Spleen (tissue), 7 donors: ENCODE results near the gene TRERF1.
A peak's percentile ranks its signal among the peaks of the same experiment; 100 is the strongest.

Experiments used
- POLR2A ChIP-seq, 3 donors: fragments of 450-650 bp; IDR thresholded peaks; one replicate each; pipeline ENCODE4 v1.5.1; 2017; ENCODE audit warnings: antibody characterized with exemption in 3 of 3, mild to moderate bottlenecking in 1 of 3
- TF ChIP-seq, protein P1 (sequence below), 11 experiments: fragments of 200-600 bp in 7 of 11; fragments of 450-650 bp in 4 of 11; sonication (generic) in 4 of 11; IDR thresholded peaks in 8 of 11; conservative IDR thresholded peaks in 3 of 11; 1 replicate in 7 of 11; 2 replicates in 4 of 11; pipeline versions ENCODE4 v1.4.0 to v1.8.0; 2016 to 2021; ENCODE audit warnings: antibody characterized with exemption in 11 of 11, inconsistent platforms in 4 of 11, mild to moderate bottlenecking in 1 of 11
- donor health status: DM: no; HTN: no; CAD: no; lungs with moderate emphysema.
- donor health status: DM: no; HTN: no; CAD: no.
- donor health status: DM: no; HTN: no; CAD: no.

DNA sequence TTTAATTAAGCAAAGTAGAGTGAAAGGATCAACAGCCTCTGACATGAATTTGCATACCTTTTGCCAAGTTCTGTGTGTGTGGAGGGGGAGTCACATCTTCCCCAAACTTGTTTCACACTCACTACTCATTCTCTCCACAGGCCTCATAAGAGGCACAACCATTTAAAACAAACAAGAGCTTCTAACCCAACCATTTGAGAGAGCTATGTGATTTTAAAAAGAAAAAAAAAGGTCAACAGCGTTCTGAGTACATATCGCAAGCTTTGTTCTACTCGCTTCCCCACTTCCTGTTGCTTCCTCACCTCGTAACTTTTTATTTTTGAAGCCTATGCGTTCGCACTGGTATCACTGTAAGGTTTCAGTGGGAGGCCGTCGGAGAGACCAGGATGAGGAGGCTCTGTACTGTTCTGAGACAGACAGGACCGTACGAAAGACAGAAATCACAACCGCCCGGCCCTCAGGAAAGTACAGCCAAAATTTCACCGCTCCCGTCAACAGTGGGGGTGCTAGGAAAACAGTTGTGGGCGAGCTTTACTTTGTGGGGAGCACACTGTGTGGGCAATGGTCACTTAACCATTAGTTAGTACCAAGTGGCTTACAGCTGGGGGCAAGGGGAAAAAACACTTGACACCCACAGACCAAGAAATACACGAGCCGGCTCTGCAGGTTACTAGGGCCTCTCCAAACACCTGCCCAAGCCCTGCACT, 61.3 kb downstream of the TRERF1 start:
- TF ChIP-seq, protein P1, sequence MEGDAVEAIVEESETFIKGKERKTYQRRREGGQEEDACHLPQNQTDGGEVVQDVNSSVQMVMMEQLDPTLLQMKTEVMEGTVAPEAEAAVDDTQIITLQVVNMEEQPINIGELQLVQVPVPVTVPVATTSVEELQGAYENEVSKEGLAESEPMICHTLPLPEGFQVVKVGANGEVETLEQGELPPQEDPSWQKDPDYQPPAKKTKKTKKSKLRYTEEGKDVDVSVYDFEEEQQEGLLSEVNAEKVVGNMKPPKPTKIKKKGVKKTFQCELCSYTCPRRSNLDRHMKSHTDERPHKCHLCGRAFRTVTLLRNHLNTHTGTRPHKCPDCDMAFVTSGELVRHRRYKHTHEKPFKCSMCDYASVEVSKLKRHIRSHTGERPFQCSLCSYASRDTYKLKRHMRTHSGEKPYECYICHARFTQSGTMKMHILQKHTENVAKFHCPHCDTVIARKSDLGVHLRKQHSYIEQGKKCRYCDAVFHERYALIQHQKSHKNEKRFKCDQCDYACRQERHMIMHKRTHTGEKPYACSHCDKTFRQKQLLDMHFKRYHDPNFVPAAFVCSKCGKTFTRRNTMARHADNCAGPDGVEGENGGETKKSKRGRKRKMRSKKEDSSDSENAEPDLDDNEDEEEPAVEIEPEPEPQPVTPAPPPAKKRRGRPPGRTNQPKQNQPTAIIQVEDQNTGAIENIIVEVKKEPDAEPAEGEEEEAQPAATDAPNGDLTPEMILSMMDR (IDR thresholded peaks at IDR 0.05 in 8 of 11, conservative IDR thresholded peaks at IDR 0.05 in 3 of 11) = peak in 1 of 11 experiments; percentile 13
- no peak for TF ChIP-seq POLR2A (IDR thresholded peaks at IDR 0.05)
